Measurements from ENCODE around the gene KCNQ1.

Gene KCNQ1

DNA sequence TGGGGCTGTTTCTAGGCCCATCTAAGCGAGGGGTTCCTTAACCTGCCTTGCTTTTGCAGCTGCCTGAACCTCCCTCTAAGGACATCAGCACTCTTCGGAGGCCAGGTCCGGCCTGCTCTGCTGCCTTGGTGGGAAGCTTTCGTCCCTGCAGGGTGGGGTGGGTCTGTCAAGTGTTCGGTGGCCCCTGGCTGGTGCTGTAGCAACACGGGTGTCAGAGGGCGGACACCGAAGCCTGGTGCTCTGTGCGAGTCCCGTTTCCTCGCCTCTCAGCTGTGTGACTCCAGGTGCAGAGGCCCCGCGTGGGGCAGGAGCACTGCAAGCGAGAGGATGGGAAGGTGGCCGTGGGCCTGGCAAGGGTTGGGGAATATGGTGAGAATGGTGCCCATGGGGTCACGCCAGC, 376.2 kb downstream of the KCNQ1 start:
- no peak for DNase-seq

GRCh38 chr11:2821891-2822290, 377.1 kb downstream of the KCNQ1 start:
- no peak for DNase-seq

DNA sequence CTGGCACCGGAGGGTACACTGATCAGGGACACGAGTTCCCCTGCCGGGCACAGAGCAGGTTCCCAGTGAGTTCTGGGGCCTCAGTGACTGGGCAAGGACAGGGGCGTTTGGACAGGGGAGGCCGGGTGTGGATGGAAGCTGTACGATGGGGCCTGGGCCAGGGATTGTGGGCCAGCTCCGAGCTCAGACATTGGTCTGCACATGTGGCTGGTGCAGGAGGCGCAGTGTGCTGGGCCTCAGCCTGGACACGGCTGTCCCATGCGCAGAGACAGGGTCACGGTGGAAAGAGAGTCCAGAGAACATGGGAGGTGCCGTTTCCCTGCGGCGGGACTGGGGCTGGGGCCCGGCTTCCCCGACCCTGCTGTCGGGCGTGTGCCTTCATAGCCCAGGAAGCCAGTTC, 380.0 kb downstream of the KCNQ1 start:
- DNase-seq: no peak

- no peak for DNase-seq
Measured at GRCh38 chr11:2825261-2825888, 380.6 kb downstream of the KCNQ1 start.

DNA sequence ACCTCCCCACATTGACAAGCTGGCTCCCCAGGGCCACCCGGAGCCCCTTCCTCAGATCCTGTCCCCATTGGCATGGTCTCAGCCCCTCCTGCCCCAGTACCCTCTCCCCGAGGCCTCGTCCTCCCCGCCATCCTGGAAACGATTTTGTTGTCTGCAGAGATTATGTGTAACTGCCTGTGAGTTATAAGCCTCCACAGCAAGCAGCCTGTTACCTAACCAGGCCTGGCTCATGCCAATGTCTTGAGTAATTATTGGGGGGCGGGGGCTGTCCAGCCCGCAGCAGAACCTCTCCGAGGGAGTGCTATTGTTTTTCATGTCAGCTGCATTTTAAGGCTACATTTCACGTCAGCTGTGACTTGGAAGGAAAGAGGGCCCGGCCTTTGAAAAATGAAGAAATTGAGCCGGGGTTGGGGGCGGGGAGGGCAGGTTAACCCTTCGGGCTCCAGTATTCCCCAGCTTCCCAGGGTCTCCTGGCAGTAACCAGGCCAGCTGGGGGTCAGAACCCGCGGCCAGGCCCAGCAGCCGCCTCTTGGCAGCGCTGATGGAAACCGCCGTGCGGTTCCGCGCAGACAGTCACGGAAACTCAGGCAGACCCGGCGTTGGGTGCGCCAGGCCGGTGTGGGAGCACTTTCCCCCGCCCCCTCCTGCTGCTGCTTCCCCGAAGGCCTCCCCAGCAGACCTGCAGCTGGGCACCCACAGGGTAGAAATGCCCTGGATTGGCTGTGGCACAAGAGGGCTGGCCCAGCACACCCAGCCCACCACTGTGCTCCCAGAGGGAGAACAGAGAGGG, 381.3 kb downstream of the KCNQ1 start:
- no peak for DNase-seq

GRCh38 chr11:2826679-2827056, 381.9 kb downstream of the KCNQ1 start:
- no peak for DNase-seq

DNA sequence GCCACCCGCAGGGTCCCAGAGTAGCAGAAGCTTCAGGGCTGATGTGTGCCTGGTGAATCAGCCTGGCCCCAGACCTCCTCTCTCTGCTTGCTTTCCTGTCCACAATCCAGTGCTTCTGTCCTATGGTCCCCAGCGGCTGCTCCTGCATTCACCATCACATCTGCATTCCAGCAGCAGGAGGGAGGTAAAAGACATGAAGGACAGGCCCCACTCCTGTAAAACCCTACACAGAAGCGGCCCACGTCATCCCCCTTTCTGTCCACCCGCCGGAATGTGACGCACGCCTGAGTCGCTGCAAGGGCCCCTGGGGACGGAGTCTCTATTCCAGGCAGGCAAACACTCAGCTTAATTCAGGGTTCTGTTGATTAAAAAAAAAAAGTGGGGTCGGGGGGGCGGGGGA, 382.4 kb downstream of the KCNQ1 start:
- no peak for DNase-seq

DNA sequence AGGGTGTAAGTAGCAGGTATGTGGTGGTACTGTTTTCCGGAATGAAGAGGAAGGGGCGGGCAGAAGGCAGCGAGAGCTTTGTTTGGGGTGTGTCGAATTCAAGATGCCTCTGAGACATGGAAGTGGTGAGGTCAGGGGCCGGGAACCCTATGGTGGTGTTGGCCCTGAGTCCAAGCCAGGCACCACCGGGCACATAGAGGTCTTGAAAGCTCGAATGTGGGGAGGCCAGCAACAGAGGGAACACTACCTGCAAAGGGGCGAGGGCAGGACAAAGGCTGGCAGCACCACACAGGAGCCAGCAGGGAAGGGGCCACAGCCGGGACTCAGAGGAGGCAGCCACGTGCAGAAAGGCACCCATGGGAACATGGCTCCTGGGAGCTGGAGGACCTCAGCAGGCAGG, 383.0 kb downstream of the KCNQ1 start:
- no peak for DNase-seq

GRCh38 chr11:2828585-2829330, 383.9 kb downstream of the KCNQ1 start:
- DNase-seq: no peak

- DNase-seq: no peak
Measured at GRCh38 chr11:2830030-2830812, 385.4 kb downstream of the KCNQ1 start.

- no peak for DNase-seq
Measured at GRCh38 chr11:2830886-2831285, 386.1 kb downstream of the KCNQ1 start.

- DNase-seq: no peak
Measured at GRCh38 chr11:2831781-2832532, 387.1 kb downstream of the KCNQ1 start.

DNA sequence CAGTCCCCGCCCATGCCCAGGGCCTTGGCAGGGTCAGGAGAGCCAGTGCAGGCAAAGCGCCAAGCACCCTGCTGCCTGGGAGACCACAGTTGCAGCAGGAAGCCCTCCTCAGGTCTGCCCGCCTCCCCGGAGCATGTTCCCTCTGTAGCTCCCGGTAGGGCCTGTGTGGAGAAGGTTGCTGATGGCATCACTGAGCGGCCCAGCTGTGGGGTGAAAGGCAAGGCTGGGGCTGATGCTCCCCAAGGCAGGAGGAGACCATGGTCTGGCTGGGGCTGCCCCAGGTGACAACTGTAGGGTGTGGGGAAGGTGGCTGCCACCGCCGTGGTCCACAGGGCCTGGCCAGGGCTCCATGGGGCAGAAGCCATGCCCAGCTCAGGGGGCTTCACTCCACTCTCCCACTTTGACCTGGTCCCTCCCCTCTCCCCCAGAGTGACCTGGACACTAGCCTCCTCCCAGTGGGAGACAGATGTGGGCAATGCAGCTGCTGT, 387.8 kb downstream of the KCNQ1 start:
- DNase-seq: no peak

GRCh38 chr11:2833051-2833715, 388.4 kb downstream of the KCNQ1 start:
- no peak for DNase-seq

DNA sequence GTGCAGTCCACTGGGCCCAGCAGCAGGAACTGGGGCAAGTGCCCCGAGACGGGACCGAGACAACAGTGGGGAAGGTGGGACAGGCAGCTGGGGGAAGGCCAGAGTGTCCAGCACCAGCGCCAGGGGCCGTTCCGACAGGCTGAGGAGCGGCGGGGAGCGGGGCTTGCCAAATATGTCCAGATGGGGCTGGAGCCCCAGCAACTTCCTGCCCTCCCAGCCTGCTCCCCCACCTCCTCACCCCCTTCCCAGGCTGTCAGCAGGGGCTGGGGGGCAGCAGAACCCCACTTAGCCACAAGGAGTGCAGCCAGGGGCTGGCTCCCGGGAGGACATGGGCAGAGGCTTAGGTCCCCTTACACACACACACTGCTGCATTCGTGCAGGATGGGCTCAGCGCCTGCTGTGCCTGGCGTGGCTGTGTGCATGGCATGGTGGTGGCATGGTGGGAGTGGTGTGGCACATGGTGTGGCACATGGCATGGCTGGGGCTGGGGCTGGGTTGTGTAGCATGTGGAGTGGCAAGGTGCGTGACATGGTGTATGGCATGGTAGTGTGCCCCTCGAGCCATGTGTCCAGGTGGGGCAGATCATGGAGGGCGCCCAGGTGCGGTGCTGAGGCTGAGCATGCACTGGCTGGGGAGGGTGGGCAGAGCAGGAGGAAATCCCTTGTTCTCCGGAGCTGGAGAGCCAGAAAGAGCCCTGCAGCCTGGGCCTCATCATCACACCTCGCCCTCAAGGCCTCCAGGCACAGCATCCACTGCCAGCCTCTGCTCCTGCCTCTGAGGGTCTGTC, 389.1 kb downstream of the KCNQ1 start:
- DNase-seq: no peak

- no peak for DNase-seq
Measured at GRCh38 chr11:2834503-2835273, 389.9 kb downstream of the KCNQ1 start.

- no peak for DNase-seq
Measured at GRCh38 chr11:2835296-2835695, 390.5 kb downstream of the KCNQ1 start.

DNA sequence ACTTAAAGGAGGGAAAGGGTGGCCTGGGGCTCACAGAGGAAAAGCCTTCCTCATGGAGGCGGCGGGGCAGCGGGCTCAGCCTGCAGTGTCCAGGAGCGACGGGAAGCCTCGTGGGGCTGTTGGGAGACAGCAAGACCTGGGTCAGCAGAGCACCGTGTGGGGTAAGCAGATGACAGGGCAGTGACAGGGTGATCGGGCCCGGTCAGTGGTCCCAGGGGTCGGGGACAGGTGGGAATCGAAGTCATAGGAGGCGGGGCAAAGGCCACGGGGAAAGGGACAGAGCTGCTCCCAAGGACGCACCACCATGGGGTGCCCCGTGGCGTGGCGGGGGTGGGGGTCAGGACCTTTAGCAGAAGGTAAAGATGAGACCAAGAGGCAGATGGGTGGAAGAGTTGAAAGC, 390.9 kb downstream of the KCNQ1 start:
- DNase-seq: no peak

DNA sequence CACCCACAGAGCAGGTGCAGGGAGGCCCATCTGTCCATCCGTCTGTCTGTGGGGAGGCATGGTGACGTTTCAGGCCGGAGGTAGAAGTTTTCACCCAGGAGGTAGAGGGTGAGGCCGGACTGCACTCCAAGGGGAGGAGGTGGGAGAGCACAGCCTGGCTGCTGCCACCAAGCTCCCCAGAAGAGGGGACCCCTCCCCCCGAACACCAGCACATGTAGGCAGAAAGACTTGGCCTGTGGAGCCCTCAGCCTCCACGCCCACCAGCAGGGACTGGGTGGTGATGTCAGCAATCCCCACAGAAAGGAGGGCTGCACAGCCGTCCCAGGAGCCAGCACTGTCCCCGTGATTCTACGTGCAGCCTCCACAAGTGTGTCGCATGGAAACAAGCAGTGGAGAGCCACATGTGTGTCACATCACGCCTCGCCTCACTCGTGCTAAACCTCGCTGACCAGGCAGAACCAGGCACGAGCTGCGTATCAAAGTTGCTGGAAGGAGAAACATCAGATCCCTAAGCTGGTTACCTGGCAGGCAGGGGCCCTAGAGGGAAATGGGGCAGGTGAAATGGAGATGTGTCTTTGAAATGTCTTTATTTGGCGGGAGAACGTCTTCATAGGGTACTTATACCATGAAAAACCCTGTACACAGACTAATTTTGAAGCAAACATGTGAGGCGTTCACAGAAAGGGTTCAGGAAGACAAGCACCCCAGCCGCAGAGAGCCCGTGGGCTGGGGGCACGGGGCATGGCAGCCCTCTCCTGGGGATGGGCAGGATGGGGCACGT, 391.7 kb downstream of the KCNQ1 start:
- DNase-seq: no peak
